Skeletal muscle tissue (tissue), 4 donors: ENCODE measurements around the gene NFATC2. TPM values are rescaled to one million over a fixed set of nuclear protein-coding genes. Genes with fewer than 3 reads are reported as not detected.

Source experiments
- H3K27ac ChIP-seq: one replicate; pipeline ENCODE4 v1.7.0; 2013; ENCODE audit warnings: mild to moderate bottlenecking, low read depth, low read length, inconsistent platforms
- H3K27me3 ChIP-seq, 3 donors: one replicate each; pipeline ENCODE4 v1.7.0; 2013; ENCODE audit warnings: low read length in 3 of 3; ENCODE audit not compliant: control insufficient read depth in 3 of 3, insufficient read depth in 3 of 3
- H3K36me3 ChIP-seq, 3 donors: one replicate each; pipeline ENCODE4 v1.7.0; 2013; ENCODE audit warnings: low read length in 3 of 3; ENCODE audit not compliant: control insufficient read depth in 3 of 3, insufficient read depth in 3 of 3
- H3K4me1 ChIP-seq, 3 donors: one replicate each; pipeline ENCODE4 v1.7.0; 2013; ENCODE audit warnings: low read length in 3 of 3, mild to moderate bottlenecking in 3 of 3; ENCODE audit not compliant: control insufficient read depth in 3 of 3, insufficient read depth in 3 of 3
- H3K4me3 ChIP-seq, 3 donors: one replicate each; pipeline ENCODE4 v1.7.0; 2013; ENCODE audit warnings: low read length in 3 of 3
- H3K9ac ChIP-seq, 3 donors: one replicate each; pipeline ENCODE4 v1.7.0; 2013; ENCODE audit warnings: low read length in 3 of 3, mild to moderate bottlenecking in 3 of 3, moderate library complexity in 2 of 3, low read depth in 1 of 3
- H3K9me3 ChIP-seq, 3 donors: one replicate each; pipeline ENCODE4 v1.7.0; 2013; ENCODE audit warnings: low read length in 3 of 3; ENCODE audit not compliant: control insufficient read depth in 3 of 3
- total RNA-seq: library from RNA; depleted of rRNA; stranded (reverse); fragments of >200 nt; gene quantifications from one replicate; pipeline ENCODE4 v1.2.3, GENCODE V29; 2014
- donor health status: Osteomylitis.

Gene NFATC2
- total RNA-seq, 1 donor from 2014 or later, result 3.1 TPM

GRCh38 chr20:51562027-51562331 is 19.5 kb upstream of the NFATC2 start:
- Histone ChIP-seq H3K27me3 (peaks cover 0 to 7% (median 3%) of the 10 kb centered on the region in 3 donors), H3K9ac (peak overlapping the region; percentile 71 to 88 (median 77)), H3K36me3 (peaks cover 0 to 3% (median 0%) of the 10 kb centered on the region in 3 donors), H3K9me3 (no peaks in the 10 kb centered on the region), H3K4me3 (peak overlapping the region; percentile 79 to 94 (median 87)), H3K4me1 (peaks cover 41 to 43% (median 43%) of the 10 kb centered on the region in 3 donors), H3K27ac (peak overlapping the region; percentile 82)

- Histone ChIP-seq H3K36me3 (peaks cover 0 to 3% (median 0%) of the 10 kb centered on the region in 3 donors), H3K27me3 (peaks cover 0 to 7% (median 3%) of the 10 kb centered on the region in 3 donors), H3K27ac (no peak overlapping the region), H3K9ac (peak overlapping the region; percentile 4 to 65 (median 52)), H3K4me3 (peak overlapping the region; percentile 22 to 94 (median 79)), H3K4me1 (peaks cover 39 to 43% (median 39%) of the 10 kb centered on the region in 3 donors), H3K9me3 (no peaks in the 10 kb centered on the region)
Observed at GRCh38 chr20:51560550-51561307, 18.2 kb upstream of the NFATC2 start.

- peaks cover 32 to 39% (median 33%) of the 10 kb centered on the region in 3 donors for H3K4me1 ChIP-seq
Observed at GRCh38 chr20:51560042-51560441, 17.5 kb upstream of the NFATC2 start.

GRCh38 chr20:51554538-51555165 is 12.1 kb upstream of the NFATC2 start:
- H3K4me3 ChIP-seq, result peak overlapping the region in 1 of 3 donors; percentile 40
- no peak overlapping the region for H3K27ac ChIP-seq
- H3K9ac ChIP-seq, result no peak overlapping the region

More at GRCh38 chr20:51560042-51560441, 17.5 kb upstream of the NFATC2 start:
- H3K4me3 ChIP-seq, result peak overlapping the region in 1 of 3 donors; percentile 94
- H3K36me3 ChIP-seq, result peaks cover 0 to 3% (median 0%) of the 10 kb centered on the region in 3 donors
- no peak overlapping the region for H3K27ac ChIP-seq
- H3K27me3 ChIP-seq, result peaks cover 0 to 7% (median 3%) of the 10 kb centered on the region in 3 donors
- H3K9me3 ChIP-seq, result no peaks in the 10 kb centered on the region
- no peak overlapping the region for H3K9ac ChIP-seq

GRCh38 chr20:51553897-51554486 is 11.5 kb upstream of the NFATC2 start:
- Histone ChIP-seq H3K4me3 (no peak overlapping the region), H3K4me1 (peaks cover 5 to 10% (median 7%) of the 10 kb centered on the region in 3 donors), H3K9me3 (no peaks in the 10 kb centered on the region), H3K9ac (no peak overlapping the region), H3K36me3 (peaks cover 0 to 3% (median 0%) of the 10 kb centered on the region in 3 donors), H3K27ac (no peak overlapping the region), H3K27me3 (no peaks in the 10 kb centered on the region)

More at GRCh38 chr20:51554538-51555165, 12.1 kb upstream of the NFATC2 start:
- Histone ChIP-seq H3K27me3 (peaks cover 0 to 5% (median 1%) of the 10 kb centered on the region in 3 donors), H3K36me3 (peaks cover 0 to 3% (median 0%) of the 10 kb centered on the region in 3 donors), H3K9me3 (no peaks in the 10 kb centered on the region), H3K4me1 (peaks cover 5 to 10% (median 7%) of the 10 kb centered on the region in 3 donors)

- Histone ChIP-seq H3K27me3 (no peaks in the 10 kb centered on the region), H3K27ac (no peak overlapping the region), H3K9me3 (no peaks in the 10 kb centered on the region), H3K4me1 (peaks cover 5 to 10% (median 7%) of the 10 kb centered on the region in 3 donors), H3K36me3 (no peaks in the 10 kb centered on the region), H3K4me3 (no peak overlapping the region), H3K9ac (no peak overlapping the region)
Observed at GRCh38 chr20:51551186-51551585, 8.7 kb upstream of the NFATC2 start.

GRCh38 chr20:51549474-51549873 is 7.0 kb upstream of the NFATC2 start:
- no peaks in the 10 kb centered on the region for H3K36me3 ChIP-seq
- no peak overlapping the region for H3K9ac ChIP-seq
- H3K27me3 ChIP-seq, result no peaks in the 10 kb centered on the region
- no peak overlapping the region for H3K4me3 ChIP-seq
- H3K4me1 ChIP-seq, result peaks cover under 1 to 4% (median under 1%) of the 10 kb centered on the region in 3 donors
- no peaks in the 10 kb centered on the region for H3K9me3 ChIP-seq
- no peak overlapping the region for H3K27ac ChIP-seq

- H3K27ac ChIP-seq, result no peak overlapping the region
- H3K4me1 ChIP-seq, result peaks cover 4 to 7% (median 6%) of the 10 kb centered on the region in 3 donors
- H3K4me3 ChIP-seq, result no peak overlapping the region
- H3K9me3 ChIP-seq, result no peaks in the 10 kb centered on the region
- H3K9ac ChIP-seq, result no peak overlapping the region
- no peaks in the 10 kb centered on the region for H3K27me3 ChIP-seq
- H3K36me3 ChIP-seq, result no peaks in the 10 kb centered on the region
Observed at GRCh38 chr20:51547951-51548350, 5.4 kb upstream of the NFATC2 start.

- no peak overlapping the region for H3K4me3 ChIP-seq
- H3K36me3 ChIP-seq, result no peaks in the 10 kb centered on the region
- H3K27ac ChIP-seq, result no peak overlapping the region
- peaks cover 17 to 25% (median 23%) of the 10 kb centered on the region in 3 donors for H3K4me1 ChIP-seq
- H3K9ac ChIP-seq, result no peak overlapping the region
- no peaks in the 10 kb centered on the region for H3K27me3 ChIP-seq
- H3K9me3 ChIP-seq, result no peaks in the 10 kb centered on the region
Observed at GRCh38 chr20:51545515-51545914, 3.0 kb upstream of the NFATC2 start.
